Measurements from ENCODE around the gene GSTK1. TPM values are rescaled to one million over a fixed set of nuclear protein-coding genes. Genes with fewer than 3 reads are reported as not detected.

Gene GSTK1
- total and polyA plus RNA-seq, 10 of the 15 experiments (the other 5 are each of a cell fraction or from before 2014, with no cell fraction given), result 76.2 to 166 (median 127) TPM

- TF ChIP-seq FOS (IDR thresholded peaks at IDR 0.05; ENCODE audit: borderline replicate concordance, extremely low read depth, insufficient read length), result no peak
- no peak for TF ChIP-seq ZBTB33 (IDR thresholded peaks at IDR 0.05)
- no peak for TF ChIP-seq RB1 (IDR thresholded peaks at IDR 0.05; ENCODE audit: borderline replicate concordance)
- TF ChIP-seq NFYB (IDR thresholded peaks at IDR 0.05; ENCODE audit: insufficient read depth, low read depth, low read length), result no peak
- TF ChIP-seq CBX5 (IDR thresholded peaks at IDR 0.05; ENCODE audit: low read depth), result no peak
- TF ChIP-seq SIX5 (IDR thresholded peaks at IDR 0.05; ENCODE audit: low read depth, low read length, severe bottlenecking), result no peak
These were observed 18.9 kb upstream of the GSTK1 start (continued) for GRCh38 chr7:143244321-143244720.

DNA sequence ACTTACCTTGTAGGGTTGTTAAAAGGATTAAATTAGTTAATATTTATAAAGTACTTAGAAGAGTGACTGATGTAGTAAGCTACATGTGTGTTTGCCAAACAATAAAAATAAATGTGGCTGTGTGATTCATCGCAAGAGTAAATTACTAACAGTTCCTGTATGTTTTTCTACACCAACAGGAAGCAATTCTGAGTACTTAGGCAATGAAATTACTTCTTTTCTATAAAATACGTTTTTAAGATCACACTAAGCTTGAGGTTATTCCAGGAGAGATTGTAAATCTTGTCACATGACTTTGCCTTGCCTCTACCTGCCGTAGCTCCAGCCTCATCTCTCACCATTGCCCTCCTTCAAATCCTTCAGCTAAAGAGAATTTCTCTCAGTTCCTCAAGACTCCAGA, 18.1 kb upstream of the GSTK1 start:
- ChIA-PET CTCF (interaction anchor here (0.8 kb wide), 1 partner anchor 171 kb away, joined by 3 read pairs; no protein-coding TSS in a partner anchor), RAD21 (ENCODE audit: unreplicated experiment) (no interaction called here), POLR2A (no interaction called here), SMC1A (ENCODE audit: uncharacterized antibody, unreplicated experiment) (no interaction called here)
- no peak overlapping the region for H3K27ac ChIP-seq (ENCODE audit: control insufficient read depth, insufficient read depth)
- H3K36me3 ChIP-seq (ENCODE audit: control insufficient read depth in 2 of 2, insufficient read depth in 2 of 2, low read length in 1 of 2), result no peaks in the 10 kb centered on the region
- BruUV-seq (replicated peaks), result no TSS peak
- H3K79me2 ChIP-seq (ENCODE audit: control insufficient read depth, insufficient read depth, low read length), result no peaks in the 10 kb centered on the region
- ATAC-seq (no peak), DNase-seq (ENCODE audit: low read depth, low spot score) (no peak), FAIRE-seq (no peak)
- H3K4me2 ChIP-seq (ENCODE audit: control insufficient read depth, insufficient read depth), result no peak overlapping the region
- H4K20me1 ChIP-seq (ENCODE audit: control insufficient read depth, insufficient read depth), result no peaks in the 10 kb centered on the region
- no peaks in the 10 kb centered on the region for H3K4me1 ChIP-seq (ENCODE audit: control insufficient read depth, insufficient read depth, low read length)
- no peak overlapping the region for H3K9ac ChIP-seq (ENCODE audit: control insufficient read depth, insufficient read depth, low read length)
- WGBS (ENCODE audit: insufficient coverage, insufficient replicate concordance, low lambda C conversion rate, missing lambda C conversion rate), result 16% methylated on average over 3 of the region's 3 CpGs
- no peaks in the 10 kb centered on the region; the same call in 2 of the 3 replicates for H3K9me3 ChIP-seq (replicated peaks; ENCODE audit: control insufficient read depth, insufficient read depth, low read length)
- TF ChIP-seq, protein P1, sequence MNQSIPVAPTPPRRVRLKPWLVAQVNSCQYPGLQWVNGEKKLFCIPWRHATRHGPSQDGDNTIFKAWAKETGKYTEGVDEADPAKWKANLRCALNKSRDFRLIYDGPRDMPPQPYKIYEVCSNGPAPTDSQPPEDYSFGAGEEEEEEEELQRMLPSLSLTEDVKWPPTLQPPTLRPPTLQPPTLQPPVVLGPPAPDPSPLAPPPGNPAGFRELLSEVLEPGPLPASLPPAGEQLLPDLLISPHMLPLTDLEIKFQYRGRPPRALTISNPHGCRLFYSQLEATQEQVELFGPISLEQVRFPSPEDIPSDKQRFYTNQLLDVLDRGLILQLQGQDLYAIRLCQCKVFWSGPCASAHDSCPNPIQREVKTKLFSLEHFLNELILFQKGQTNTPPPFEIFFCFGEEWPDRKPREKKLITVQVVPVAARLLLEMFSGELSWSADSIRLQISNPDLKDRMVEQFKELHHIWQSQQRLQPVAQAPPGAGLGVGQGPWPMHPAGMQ (IDR thresholded peaks at IDR 0.05; ENCODE audit: borderline replicate concordance), result no peak
- TF ChIP-seq, protein P2, sequence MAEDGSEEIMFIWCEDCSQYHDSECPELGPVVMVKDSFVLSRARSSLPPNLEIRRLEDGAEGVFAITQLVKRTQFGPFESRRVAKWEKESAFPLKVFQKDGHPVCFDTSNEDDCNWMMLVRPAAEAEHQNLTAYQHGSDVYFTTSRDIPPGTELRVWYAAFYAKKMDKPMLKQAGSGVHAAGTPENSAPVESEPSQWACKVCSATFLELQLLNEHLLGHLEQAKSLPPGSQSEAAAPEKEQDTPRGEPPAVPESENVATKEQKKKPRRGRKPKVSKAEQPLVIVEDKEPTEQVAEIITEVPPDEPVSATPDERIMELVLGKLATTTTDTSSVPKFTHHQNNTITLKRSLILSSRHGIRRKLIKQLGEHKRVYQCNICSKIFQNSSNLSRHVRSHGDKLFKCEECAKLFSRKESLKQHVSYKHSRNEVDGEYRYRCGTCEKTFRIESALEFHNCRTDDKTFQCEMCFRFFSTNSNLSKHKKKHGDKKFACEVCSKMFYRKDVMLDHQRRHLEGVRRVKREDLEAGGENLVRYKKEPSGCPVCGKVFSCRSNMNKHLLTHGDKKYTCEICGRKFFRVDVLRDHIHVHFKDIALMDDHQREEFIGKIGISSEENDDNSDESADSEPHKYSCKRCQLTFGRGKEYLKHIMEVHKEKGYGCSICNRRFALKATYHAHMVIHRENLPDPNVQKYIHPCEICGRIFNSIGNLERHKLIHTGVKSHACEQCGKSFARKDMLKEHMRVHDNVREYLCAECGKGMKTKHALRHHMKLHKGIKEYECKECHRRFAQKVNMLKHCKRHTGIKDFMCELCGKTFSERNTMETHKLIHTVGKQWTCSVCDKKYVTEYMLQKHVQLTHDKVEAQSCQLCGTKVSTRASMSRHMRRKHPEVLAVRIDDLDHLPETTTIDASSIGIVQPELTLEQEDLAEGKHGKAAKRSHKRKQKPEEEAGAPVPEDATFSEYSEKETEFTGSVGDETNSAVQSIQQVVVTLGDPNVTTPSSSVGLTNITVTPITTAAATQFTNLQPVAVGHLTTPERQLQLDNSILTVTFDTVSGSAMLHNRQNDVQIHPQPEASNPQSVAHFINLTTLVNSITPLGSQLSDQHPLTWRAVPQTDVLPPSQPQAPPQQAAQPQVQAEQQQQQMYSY (CRISPR knock-in tag; IDR thresholded peaks at IDR 0.05), result no peak
- TF ChIP-seq ASH2L (IDR thresholded peaks at IDR 0.05; ENCODE audit: borderline replicate concordance, low read depth) (no peak), TARDBP (IDR thresholded peaks at IDR 0.05; ENCODE audit: borderline replicate concordance) (no peak), SIX5 (IDR thresholded peaks at IDR 0.05; ENCODE audit: low read depth, low read length, severe bottlenecking) (no peak), STAT1 (conservative IDR thresholded peaks at IDR 0.05) (no peak), EZH2 (IDR thresholded peaks at IDR 0.05; ENCODE audit: borderline replicate concordance, control insufficient read depth, low read depth, low read length) (no peak), ZZZ3 (IDR thresholded peaks at IDR 0.05; ENCODE audit: control insufficient read depth, insufficient read length, low read depth) (no peak), ZNF274 (IDR thresholded peaks at IDR 0.05; ENCODE audit: insufficient read depth, insufficient read length) (no peak)
- TF ChIP-seq, protein P3, sequence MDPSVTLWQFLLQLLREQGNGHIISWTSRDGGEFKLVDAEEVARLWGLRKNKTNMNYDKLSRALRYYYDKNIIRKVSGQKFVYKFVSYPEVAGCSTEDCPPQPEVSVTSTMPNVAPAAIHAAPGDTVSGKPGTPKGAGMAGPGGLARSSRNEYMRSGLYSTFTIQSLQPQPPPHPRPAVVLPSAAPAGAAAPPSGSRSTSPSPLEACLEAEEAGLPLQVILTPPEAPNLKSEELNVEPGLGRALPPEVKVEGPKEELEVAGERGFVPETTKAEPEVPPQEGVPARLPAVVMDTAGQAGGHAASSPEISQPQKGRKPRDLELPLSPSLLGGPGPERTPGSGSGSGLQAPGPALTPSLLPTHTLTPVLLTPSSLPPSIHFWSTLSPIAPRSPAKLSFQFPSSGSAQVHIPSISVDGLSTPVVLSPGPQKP (IDR thresholded peaks at IDR 0.05; ENCODE audit: low read depth, low read length), result no peak
- H3K27me3 ChIP-seq (replicated peaks in 1 of 2; ENCODE audit: control insufficient read depth in 2 of 2, insufficient read depth in 2 of 2, low read length in 1 of 2), result no peaks in the 10 kb centered on the region
- in situ Hi-C loops (cut with MboI) (no loop called here), intact Hi-C loops (cut with micrococcal nuclease; ENCODE audit: unreplicated experiment) (loop anchor here (10.0 kb wide), 1 partner anchor 880 kb away; the partner anchor contains the start of gene OR2A14)
- no peak overlapping the region for H2AFZ ChIP-seq (ENCODE audit: control insufficient read depth, low read depth, low read length)
- no peak overlapping the region for H3K4me3 ChIP-seq
